ENCODE measurements around the gene DRC7.

DNA sequence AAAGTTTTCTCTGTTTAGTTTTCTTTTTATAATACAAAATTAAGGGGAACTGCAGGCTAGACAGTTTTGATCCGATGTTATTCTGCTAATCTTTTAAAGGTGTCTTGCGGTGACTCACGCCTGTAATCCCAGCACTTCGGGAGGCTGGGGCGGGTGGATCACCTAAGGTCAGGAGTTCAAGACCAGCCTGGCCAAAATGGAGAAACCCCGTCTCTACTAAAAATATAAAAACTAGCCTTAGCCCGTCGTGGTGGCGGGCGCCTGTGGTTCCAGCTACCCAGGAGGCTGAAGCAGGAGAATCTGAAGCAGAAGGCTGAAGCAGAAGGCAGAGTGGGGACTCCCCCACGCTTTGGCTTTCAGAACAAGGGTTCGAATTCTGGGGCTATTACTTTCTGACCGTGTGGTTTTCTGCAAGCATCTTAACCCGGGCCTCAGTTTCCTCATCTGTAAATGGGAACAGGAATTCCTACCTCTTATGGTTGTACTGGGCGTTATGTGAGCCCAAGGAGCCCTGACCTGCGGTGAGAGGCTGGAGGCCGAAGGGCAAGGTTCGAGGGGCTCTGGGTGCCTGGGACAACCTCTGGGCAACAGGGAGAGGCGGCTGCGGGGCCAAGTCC, 39.8 kb downstream of the DRC7 start:
- TF ChIP-seq POLR2AphosphoS5 (IDR thresholded peaks at IDR 0.05; ENCODE audit: low read depth, low read length) = no peak
- no peak for TF ChIP-seq FOXP2 (optimal IDR thresholded peaks at IDR 0.05; ENCODE audit: borderline replicate concordance, extremely low read depth, extremely low read length, insufficient read depth)
- no peak for TF ChIP-seq REST (IDR thresholded peaks at IDR 0.05; ENCODE audit: insufficient read depth in 1 of 2, low read depth in 2 of 2, low read length in 2 of 2)
